Fibroblast of lung (primary cell): ENCODE data around the gene CRACR2A.

Source experiments
- EZH2 ChIP-seq: IDR thresholded peaks from 2 replicates; pipeline ENCODE4 v1.5.1; 2012; ENCODE audit warnings: low read length, control low read depth, mild to moderate bottlenecking; ENCODE audit errors: missing control alignments
- TF ChIP-seq, protein P1 (sequence below), 2 donors: IDR thresholded peaks in 1 of 2; conservative IDR thresholded peaks in 1 of 2; 1 replicate in 1 of 2; 2 replicates in 1 of 2; pipeline ENCODE4 v1.5.1; 2011 to 2012; ENCODE audit warnings: low read length in 2 of 2, control low read depth in 1 of 2, inconsistent platforms in 1 of 2, low read depth in 1 of 2, mild to moderate bottlenecking in 1 of 2

DNA sequence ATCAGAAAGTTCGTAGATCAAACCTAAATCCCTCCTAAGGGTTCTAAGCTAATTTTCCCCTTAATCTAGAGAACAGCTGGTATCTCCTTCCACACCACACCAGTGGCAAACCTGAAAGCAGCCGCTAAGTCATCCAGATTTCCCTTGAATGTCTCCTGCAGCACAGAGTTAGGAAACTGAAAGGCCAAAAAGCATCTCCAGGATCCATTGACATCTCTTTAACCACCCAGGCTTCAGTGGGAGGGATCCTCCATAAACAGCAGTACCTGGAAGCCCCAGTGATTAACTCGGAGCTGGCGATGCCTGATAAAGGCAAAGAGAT, 47.6 kb downstream of the CRACR2A start:
- TF ChIP-seq, protein P1, sequence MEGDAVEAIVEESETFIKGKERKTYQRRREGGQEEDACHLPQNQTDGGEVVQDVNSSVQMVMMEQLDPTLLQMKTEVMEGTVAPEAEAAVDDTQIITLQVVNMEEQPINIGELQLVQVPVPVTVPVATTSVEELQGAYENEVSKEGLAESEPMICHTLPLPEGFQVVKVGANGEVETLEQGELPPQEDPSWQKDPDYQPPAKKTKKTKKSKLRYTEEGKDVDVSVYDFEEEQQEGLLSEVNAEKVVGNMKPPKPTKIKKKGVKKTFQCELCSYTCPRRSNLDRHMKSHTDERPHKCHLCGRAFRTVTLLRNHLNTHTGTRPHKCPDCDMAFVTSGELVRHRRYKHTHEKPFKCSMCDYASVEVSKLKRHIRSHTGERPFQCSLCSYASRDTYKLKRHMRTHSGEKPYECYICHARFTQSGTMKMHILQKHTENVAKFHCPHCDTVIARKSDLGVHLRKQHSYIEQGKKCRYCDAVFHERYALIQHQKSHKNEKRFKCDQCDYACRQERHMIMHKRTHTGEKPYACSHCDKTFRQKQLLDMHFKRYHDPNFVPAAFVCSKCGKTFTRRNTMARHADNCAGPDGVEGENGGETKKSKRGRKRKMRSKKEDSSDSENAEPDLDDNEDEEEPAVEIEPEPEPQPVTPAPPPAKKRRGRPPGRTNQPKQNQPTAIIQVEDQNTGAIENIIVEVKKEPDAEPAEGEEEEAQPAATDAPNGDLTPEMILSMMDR (conservative IDR thresholded peaks at IDR 0.05 in 1 of 2, IDR thresholded peaks at IDR 0.05 in 1 of 2; ENCODE audit: low read depth in 1 of 2, low read length in 2 of 2), result no peak
- TF ChIP-seq EZH2, result no peak
